ENCODE data around the gene ARVCF. TPM values are rescaled to one million over a fixed set of nuclear protein-coding genes. Genes with fewer than 3 reads are reported as not detected.

The ARVCF gene
- polyA plus RNA-seq, 1 of the 3 experiments (the other 2 are of a cell fraction): 27.4 TPM

DNA sequence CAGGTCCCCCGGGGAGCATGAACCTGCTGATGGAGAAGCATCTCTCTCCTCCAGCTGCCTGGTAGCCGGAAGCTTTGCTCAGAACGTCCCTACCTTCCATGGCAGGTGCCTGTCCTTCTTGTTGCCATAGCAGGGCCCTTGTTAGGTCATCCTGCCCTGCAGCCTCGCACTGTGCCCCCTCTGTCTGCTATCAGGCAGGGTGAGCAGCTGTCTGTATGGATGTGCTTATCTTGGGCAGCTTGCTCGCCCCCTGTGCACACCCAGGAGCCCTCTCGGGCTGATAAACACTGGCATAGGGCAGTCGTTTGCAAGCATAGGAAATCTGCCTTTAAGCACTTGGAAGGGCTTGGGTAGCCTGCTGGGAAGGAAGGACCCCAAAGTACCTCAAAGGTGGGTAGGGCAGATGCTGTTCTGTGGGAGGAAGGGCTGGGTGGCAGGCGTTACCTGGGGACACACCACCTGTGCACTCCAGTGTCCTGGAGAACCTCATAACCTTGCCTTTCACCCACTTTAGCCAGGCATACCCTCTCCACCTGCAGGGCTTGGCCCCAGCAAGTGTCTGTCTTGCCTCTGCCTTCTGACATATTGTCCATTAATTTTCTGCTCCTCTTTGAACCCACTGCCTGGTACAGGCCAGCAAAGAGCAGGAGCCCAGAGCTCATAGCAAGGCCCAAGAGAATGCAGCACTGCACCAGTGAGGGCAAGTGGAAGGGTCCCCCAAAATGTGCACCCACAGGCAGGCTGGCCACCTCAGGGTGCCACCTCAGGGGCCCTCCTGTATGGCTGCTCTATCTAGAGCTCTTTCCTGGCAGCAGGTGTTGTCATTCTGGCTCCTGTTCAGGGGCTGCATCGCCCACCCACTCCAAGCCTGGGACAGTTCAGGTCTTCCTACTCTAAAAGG, 83.0 kb downstream of the ARVCF start:
- Histone ChIP-seq H3K9ac (no peak overlapping the region), H4K20me1 (ENCODE audit: insufficient read depth) (no peaks in the 10 kb centered on the region), H3K27me3 (ENCODE audit: insufficient read depth) (no peaks in the 10 kb centered on the region), H3K4me3 (ENCODE audit: low read depth in 2 of 2, low read length in 1 of 2) (no peak overlapping the region), H3K36me3 (replicated peaks in 1 of 2; ENCODE audit: control insufficient read depth in 1 of 2, insufficient read depth in 2 of 2, low read length in 1 of 2) (peaks cover 0 to 19% of the 10 kb centered on the region in 2 experiments), H3K79me2 (ENCODE audit: insufficient read depth) (no peaks in the 10 kb centered on the region), H2AFZ (ENCODE audit: low read depth) (no peak overlapping the region), H3K4me1 (ENCODE audit: control insufficient read depth in 1 of 2, insufficient read depth in 2 of 2, low read depth in 1 of 2, low read length in 1 of 2) (peaks cover 0 to 18% of the 10 kb centered on the region in 2 experiments; a peak in 1 of 4 replicates), H3K9me2 (no peaks in the 10 kb centered on the region), H3F3A (replicated peaks; ENCODE audit: insufficient read depth) (no peaks in the 10 kb centered on the region), H3K9me3 (no peaks in the 10 kb centered on the region), H3K27ac (ENCODE audit: low read depth in 2 of 2, low read length in 1 of 2) (peak overlapping the region in 1 of 2 experiments; percentile 26; a peak in 1 of 4 replicates), H3K4me2 (no peak overlapping the region)
- ChIA-PET POLR2A (no interaction called here), CTCF (interaction anchor here (1.0 to 1.7 kb wide), 3 partner anchors 14 to 215 kb away, joined by 3 to 10 read pairs (median 7); no protein-coding TSS in a partner anchor)
- DNase-seq: no peak
- WGBS (ENCODE audit: low lambda C conversion rate): 97% methylated on average over 3 of the region's 9 CpGs
- TF ChIP-seq RXRA (IDR thresholded peaks at IDR 0.05; ENCODE audit: borderline replicate concordance, low read depth) (no peak), FOSL2 (IDR thresholded peaks at IDR 0.05; ENCODE audit: borderline replicate concordance, low read depth) (no peak), MEF2A (IDR thresholded peaks at IDR 0.05; ENCODE audit: borderline replicate concordance, low read depth) (no peak), EP300 (IDR thresholded peaks at IDR 0.05; ENCODE audit: borderline replicate concordance in 1 of 2, low read depth in 1 of 2, low read length in 1 of 2) (no peak), RCOR1 (IDR thresholded peaks at IDR 0.05; ENCODE audit: low read length) (no peak), GATA2 (CRISPR knock-in tag; IDR thresholded peaks at IDR 0.05) (no peak), TAF1 (IDR thresholded peaks at IDR 0.05; ENCODE audit: borderline replicate concordance, low read depth, low read length) (no peak), RFX5 (IDR thresholded peaks at IDR 0.05; ENCODE audit: low read length) (no peak), NRF1 (IDR thresholded peaks at IDR 0.05; ENCODE audit: low read depth, low read length) (no peak), CHD2 (IDR thresholded peaks at IDR 0.05; ENCODE audit: low read length, partially characterized antibody) (no peak), RAD21 (IDR thresholded peaks at IDR 0.05; ENCODE audit: low read length) (no peak), FOXM1 (IDR thresholded peaks at IDR 0.05; ENCODE audit: low read depth) (no peak)
- TF ChIP-seq, protein P1, sequence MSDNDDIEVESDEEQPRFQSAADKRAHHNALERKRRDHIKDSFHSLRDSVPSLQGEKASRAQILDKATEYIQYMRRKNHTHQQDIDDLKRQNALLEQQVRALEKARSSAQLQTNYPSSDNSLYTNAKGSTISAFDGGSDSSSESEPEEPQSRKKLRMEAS (IDR thresholded peaks at IDR 0.05; ENCODE audit: low read depth): no peak
- TF ChIP-seq, protein P2, sequence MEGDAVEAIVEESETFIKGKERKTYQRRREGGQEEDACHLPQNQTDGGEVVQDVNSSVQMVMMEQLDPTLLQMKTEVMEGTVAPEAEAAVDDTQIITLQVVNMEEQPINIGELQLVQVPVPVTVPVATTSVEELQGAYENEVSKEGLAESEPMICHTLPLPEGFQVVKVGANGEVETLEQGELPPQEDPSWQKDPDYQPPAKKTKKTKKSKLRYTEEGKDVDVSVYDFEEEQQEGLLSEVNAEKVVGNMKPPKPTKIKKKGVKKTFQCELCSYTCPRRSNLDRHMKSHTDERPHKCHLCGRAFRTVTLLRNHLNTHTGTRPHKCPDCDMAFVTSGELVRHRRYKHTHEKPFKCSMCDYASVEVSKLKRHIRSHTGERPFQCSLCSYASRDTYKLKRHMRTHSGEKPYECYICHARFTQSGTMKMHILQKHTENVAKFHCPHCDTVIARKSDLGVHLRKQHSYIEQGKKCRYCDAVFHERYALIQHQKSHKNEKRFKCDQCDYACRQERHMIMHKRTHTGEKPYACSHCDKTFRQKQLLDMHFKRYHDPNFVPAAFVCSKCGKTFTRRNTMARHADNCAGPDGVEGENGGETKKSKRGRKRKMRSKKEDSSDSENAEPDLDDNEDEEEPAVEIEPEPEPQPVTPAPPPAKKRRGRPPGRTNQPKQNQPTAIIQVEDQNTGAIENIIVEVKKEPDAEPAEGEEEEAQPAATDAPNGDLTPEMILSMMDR (IDR thresholded peaks at IDR 0.05): no peak
- TF ChIP-seq, protein P3, sequence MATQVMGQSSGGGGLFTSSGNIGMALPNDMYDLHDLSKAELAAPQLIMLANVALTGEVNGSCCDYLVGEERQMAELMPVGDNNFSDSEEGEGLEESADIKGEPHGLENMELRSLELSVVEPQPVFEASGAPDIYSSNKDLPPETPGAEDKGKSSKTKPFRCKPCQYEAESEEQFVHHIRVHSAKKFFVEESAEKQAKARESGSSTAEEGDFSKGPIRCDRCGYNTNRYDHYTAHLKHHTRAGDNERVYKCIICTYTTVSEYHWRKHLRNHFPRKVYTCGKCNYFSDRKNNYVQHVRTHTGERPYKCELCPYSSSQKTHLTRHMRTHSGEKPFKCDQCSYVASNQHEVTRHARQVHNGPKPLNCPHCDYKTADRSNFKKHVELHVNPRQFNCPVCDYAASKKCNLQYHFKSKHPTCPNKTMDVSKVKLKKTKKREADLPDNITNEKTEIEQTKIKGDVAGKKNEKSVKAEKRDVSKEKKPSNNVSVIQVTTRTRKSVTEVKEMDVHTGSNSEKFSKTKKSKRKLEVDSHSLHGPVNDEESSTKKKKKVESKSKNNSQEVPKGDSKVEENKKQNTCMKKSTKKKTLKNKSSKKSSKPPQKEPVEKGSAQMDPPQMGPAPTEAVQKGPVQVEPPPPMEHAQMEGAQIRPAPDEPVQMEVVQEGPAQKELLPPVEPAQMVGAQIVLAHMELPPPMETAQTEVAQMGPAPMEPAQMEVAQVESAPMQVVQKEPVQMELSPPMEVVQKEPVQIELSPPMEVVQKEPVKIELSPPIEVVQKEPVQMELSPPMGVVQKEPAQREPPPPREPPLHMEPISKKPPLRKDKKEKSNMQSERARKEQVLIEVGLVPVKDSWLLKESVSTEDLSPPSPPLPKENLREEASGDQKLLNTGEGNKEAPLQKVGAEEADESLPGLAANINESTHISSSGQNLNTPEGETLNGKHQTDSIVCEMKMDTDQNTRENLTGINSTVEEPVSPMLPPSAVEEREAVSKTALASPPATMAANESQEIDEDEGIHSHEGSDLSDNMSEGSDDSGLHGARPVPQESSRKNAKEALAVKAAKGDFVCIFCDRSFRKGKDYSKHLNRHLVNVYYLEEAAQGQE (IDR thresholded peaks at IDR 0.05; ENCODE audit: low read depth, low read length): no peak
- TF ChIP-seq, protein P4, sequence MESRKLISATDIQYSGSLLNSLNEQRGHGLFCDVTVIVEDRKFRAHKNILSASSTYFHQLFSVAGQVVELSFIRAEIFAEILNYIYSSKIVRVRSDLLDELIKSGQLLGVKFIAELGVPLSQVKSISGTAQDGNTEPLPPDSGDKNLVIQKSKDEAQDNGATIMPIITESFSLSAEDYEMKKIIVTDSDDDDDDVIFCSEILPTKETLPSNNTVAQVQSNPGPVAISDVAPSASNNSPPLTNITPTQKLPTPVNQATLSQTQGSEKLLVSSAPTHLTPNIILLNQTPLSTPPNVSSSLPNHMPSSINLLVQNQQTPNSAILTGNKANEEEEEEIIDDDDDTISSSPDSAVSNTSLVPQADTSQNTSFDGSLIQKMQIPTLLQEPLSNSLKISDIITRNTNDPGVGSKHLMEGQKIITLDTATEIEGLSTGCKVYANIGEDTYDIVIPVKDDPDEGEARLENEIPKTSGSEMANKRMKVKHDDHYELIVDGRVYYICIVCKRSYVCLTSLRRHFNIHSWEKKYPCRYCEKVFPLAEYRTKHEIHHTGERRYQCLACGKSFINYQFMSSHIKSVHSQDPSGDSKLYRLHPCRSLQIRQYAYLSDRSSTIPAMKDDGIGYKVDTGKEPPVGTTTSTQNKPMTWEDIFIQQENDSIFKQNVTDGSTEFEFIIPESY (IDR thresholded peaks at IDR 0.05; ENCODE audit: borderline replicate concordance, low read depth): no peak
- TF ChIP-seq, protein P5, sequence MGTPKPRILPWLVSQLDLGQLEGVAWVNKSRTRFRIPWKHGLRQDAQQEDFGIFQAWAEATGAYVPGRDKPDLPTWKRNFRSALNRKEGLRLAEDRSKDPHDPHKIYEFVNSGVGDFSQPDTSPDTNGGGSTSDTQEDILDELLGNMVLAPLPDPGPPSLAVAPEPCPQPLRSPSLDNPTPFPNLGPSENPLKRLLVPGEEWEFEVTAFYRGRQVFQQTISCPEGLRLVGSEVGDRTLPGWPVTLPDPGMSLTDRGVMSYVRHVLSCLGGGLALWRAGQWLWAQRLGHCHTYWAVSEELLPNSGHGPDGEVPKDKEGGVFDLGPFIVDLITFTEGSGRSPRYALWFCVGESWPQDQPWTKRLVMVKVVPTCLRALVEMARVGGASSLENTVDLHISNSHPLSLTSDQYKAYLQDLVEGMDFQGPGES (IDR thresholded peaks at IDR 0.05; ENCODE audit: low read depth, low read length): no peak

Data from SK-N-SH (cell line).